Measurements from ENCODE around the gene EHMT1.

GRCh38 chr9:137708590-137709284 lies 89.9 kb downstream of the EHMT1 start:
- TF ChIP-seq CTCF (IDR thresholded peaks at IDR 0.05) (no peak), POLR2A (IDR thresholded peaks at IDR 0.05) (no peak)
